Panc1 (cell line): ENCODE measurements around the gene ITGAL. TPM values are rescaled to one million over a fixed set of nuclear protein-coding genes. Genes with fewer than 3 reads are reported as not detected.

Experiments
- ATAC-seq: fragments of 200-7000 bp; cut with Tn5 transposase; 2 replicates; pipeline ENCODE4 v1.9.1; 2020; ENCODE audit warnings: mild to moderate bottlenecking, moderate library complexity
- BruUV-seq: library from RNA; stranded (reverse); fragments of 400-500 nt; replicated peaks from 2 replicates; lab custom pipeline; 2021; lab: Mats Ljungman, UMichigan
- CTCF ChIA-PET: fragments of 300-600 bp; sonication (Branson Sonifier 250); formaldehyde crosslinking; loops from one replicate; lab custom pipeline; 2022; ENCODE audit warnings: antibody characterized with exemption; lab: Charles Lee
- POLR2A ChIA-PET: fragments of 300-600 bp; sonication (Branson Sonifier 250); formaldehyde crosslinking; loops from one replicate; lab custom pipeline; 2022; ENCODE audit warnings: antibody characterized with exemption; lab: Charles Lee
- DNase-seq: peaks from one replicate; pipeline ENCODE4 v3.0.0-alpha.2; 2010; ENCODE audit warnings: low read depth, low spot score
- H3K27ac ChIP-seq: 2 replicates; pipeline ENCODE4 v1.5.1; 2011; ENCODE audit warnings: mild to moderate bottlenecking, low read length, inconsistent platforms
- H3K27me3 ChIP-seq: fragments of 200-500 bp; sonication (Bioruptor generic); 2 replicates; pipeline ENCODE4 v1.6.0; 2014; ENCODE audit warnings: low read length, inconsistent platforms; ENCODE audit not compliant: control insufficient read depth, insufficient read depth
- H3K36me3 ChIP-seq: fragments of 200-500 bp; sonication (Bioruptor generic); 2 replicates; pipeline ENCODE4 v1.5.1; 2014; ENCODE audit warnings: inconsistent platforms, mild to moderate bottlenecking, low read length, moderate library complexity; ENCODE audit not compliant: control insufficient read depth, insufficient read depth
- H3K4me1 ChIP-seq: 2 replicates; pipeline ENCODE4 v1.5.1; 2011; ENCODE audit warnings: inconsistent platforms, mild to moderate bottlenecking, low read length, moderate library complexity; ENCODE audit not compliant: control insufficient read depth, insufficient read depth
- H3K4me3 ChIP-seq, 2 experiments: 2 replicates each; pipeline ENCODE4 v1.5.1; 2011 to 2012; ENCODE audit warnings: low read depth in 2 of 2, low read length in 2 of 2, mild to moderate bottlenecking in 2 of 2, inconsistent platforms in 1 of 2, moderate library complexity in 1 of 2
- H3K9me3 ChIP-seq: fragments of 200-500 bp; sonication (Bioruptor generic); 2 replicates; pipeline ENCODE4 v1.5.1; 2014; ENCODE audit warnings: low read depth, mild to moderate bottlenecking, inconsistent platforms, low read length, moderate library complexity; ENCODE audit not compliant: control insufficient read depth, insufficient read depth
- POLR2AphosphoS5 ChIP-seq: IDR thresholded peaks from 2 replicates; pipeline ENCODE4 v1.6.1; 2012; ENCODE audit warnings: mild to moderate bottlenecking, low read depth, low read length, moderate library complexity
- SIN3A ChIP-seq: IDR thresholded peaks from 2 replicates; pipeline ENCODE4 v1.6.1; 2012; ENCODE audit warnings: low read depth, mild to moderate bottlenecking, low read length, moderate library complexity, borderline replicate concordance; ENCODE audit not compliant: insufficient read depth
- TCF7L2 ChIP-seq: IDR thresholded peaks from 2 replicates; pipeline ENCODE4 v1.6.1; 2011; ENCODE audit warnings: mild to moderate bottlenecking, low read depth, low read length, inconsistent platforms
- in situ Hi-C: cut with HindIII; loops from 2 replicates; pipeline ENCODE4 v1.10.0; 2016; ENCODE audit warnings: low sequenced_read_pairs, low pct_unique_long_range_greater_than_20kb
- intact Hi-C: fragments of 100-400 bp; cut with micrococcal nuclease; formaldehyde crosslinking; loops from one replicate; pipeline ENCODE4 v1.10.0; 2022; ENCODE audit not compliant: unreplicated experiment
- total RNA-seq: library from RNA; stranded (reverse); gene quantifications from one replicate; pipeline ENCODE4 v1.2.1, GENCODE V29; 2021; ENCODE audit not compliant: unreplicated experiment
- TF ChIP-seq, protein P1 (sequence below): fragments of 450-650 bp; IDR thresholded peaks from 2 replicates; pipeline ENCODE4 v1.5.1; 2017; ENCODE audit warnings: mild to moderate bottlenecking
- TF ChIP-seq, protein P2 (sequence below), 2 experiments: IDR thresholded peaks; 2 replicates each; pipeline ENCODE4 v1.6.1; 2011 to 2012; ENCODE audit warnings: low read depth in 2 of 2, control low read depth in 1 of 2, low read length in 1 of 2, mild to moderate bottlenecking in 1 of 2, moderate library complexity in 1 of 2; ENCODE audit not compliant: insufficient read depth in 1 of 2

ITGAL gene
- total RNA-seq, 1 experiment from 2014 or later, result 0.54 TPM

DNA sequence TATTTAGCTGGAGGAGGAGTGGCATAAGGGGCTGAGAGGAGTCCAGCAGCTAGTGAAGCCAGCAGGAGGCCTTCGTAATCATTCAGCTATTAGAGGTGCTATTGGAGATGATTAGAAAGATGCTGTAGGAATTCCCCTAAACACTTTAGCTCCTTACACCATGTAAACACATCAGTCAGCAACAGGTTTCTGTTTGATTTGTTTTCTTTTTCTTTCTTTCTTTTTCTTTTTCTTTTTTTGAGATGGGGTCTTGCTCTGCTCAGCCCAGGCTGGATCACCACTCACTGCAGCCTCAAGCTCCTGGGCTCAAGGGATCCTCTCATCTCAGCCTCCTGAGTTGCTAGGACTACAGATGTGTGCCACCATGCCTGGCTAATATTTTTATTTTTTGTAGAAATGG is 16.2 kb upstream of the ITGAL start:
- no peaks in the 10 kb centered on the region for H3K9me3 ChIP-seq
- in situ Hi-C loops, result no loop called here
- TF ChIP-seq POLR2AphosphoS5, result no peak
- no peak for TF ChIP-seq TCF7L2
- TF ChIP-seq, protein P1, sequence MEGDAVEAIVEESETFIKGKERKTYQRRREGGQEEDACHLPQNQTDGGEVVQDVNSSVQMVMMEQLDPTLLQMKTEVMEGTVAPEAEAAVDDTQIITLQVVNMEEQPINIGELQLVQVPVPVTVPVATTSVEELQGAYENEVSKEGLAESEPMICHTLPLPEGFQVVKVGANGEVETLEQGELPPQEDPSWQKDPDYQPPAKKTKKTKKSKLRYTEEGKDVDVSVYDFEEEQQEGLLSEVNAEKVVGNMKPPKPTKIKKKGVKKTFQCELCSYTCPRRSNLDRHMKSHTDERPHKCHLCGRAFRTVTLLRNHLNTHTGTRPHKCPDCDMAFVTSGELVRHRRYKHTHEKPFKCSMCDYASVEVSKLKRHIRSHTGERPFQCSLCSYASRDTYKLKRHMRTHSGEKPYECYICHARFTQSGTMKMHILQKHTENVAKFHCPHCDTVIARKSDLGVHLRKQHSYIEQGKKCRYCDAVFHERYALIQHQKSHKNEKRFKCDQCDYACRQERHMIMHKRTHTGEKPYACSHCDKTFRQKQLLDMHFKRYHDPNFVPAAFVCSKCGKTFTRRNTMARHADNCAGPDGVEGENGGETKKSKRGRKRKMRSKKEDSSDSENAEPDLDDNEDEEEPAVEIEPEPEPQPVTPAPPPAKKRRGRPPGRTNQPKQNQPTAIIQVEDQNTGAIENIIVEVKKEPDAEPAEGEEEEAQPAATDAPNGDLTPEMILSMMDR, result no peak
- TF ChIP-seq SIN3A, result no peak
- TF ChIP-seq, protein P2, sequence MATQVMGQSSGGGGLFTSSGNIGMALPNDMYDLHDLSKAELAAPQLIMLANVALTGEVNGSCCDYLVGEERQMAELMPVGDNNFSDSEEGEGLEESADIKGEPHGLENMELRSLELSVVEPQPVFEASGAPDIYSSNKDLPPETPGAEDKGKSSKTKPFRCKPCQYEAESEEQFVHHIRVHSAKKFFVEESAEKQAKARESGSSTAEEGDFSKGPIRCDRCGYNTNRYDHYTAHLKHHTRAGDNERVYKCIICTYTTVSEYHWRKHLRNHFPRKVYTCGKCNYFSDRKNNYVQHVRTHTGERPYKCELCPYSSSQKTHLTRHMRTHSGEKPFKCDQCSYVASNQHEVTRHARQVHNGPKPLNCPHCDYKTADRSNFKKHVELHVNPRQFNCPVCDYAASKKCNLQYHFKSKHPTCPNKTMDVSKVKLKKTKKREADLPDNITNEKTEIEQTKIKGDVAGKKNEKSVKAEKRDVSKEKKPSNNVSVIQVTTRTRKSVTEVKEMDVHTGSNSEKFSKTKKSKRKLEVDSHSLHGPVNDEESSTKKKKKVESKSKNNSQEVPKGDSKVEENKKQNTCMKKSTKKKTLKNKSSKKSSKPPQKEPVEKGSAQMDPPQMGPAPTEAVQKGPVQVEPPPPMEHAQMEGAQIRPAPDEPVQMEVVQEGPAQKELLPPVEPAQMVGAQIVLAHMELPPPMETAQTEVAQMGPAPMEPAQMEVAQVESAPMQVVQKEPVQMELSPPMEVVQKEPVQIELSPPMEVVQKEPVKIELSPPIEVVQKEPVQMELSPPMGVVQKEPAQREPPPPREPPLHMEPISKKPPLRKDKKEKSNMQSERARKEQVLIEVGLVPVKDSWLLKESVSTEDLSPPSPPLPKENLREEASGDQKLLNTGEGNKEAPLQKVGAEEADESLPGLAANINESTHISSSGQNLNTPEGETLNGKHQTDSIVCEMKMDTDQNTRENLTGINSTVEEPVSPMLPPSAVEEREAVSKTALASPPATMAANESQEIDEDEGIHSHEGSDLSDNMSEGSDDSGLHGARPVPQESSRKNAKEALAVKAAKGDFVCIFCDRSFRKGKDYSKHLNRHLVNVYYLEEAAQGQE (IDR thresholded peaks at IDR 0.05; ENCODE audit: insufficient read depth in 1 of 2, low read depth in 2 of 2, low read length in 1 of 2), result no peak
- intact Hi-C loops, result no loop called here
- DNase-seq, result no peak
- H3K27me3 ChIP-seq, result no peaks in the 10 kb centered on the region
- no TSS peak for BruUV-seq
- no peak overlapping the region for H3K4me3 ChIP-seq
- no peak overlapping the region for H3K27ac ChIP-seq
- H3K36me3 ChIP-seq, result no peaks in the 10 kb centered on the region
- ChIA-PET POLR2A (no interaction called here), CTCF (interaction anchor here (0.9 kb wide), 1 partner anchor 142 kb away, joined by 3 read pairs; no protein-coding TSS in a partner anchor)
- ATAC-seq, result no peak
- H3K4me1 ChIP-seq, result no peaks in the 10 kb centered on the region

DNA sequence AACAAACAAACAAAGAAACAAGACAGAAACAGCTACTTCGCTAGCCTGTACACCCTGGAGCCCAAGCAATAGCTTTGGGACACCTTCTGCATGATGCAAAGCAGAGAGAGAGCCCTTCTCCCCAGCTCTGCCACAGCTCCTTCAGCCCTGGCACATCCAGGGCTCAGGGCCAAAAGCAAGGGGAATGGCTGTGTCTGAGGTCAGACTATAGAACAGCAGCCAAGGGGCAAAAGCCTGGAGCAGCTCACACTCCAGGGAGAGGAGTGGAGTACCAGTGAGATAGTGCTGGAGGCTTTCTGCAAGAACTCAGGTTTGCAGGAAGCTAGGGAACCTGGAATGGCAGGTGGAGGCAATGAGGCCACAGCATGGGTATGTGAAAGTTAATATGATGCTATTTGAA is 15.3 kb upstream of the ITGAL start:
- no TSS peak for BruUV-seq
- POLR2A ChIA-PET, result interaction anchor here (0.8 kb wide), 1 partner anchor 23 kb away, joined by 17 read pairs; no protein-coding TSS in a partner anchor
- no peak for ATAC-seq

More for the DNA sequence above, 15.3 kb upstream of the ITGAL start:
- Histone ChIP-seq H3K4me3 (no peak overlapping the region), H3K27ac (no peak overlapping the region), H3K9me3 (no peaks in the 10 kb centered on the region), H3K36me3 (no peaks in the 10 kb centered on the region), H3K27me3 (no peaks in the 10 kb centered on the region), H3K4me1 (no peaks in the 10 kb centered on the region)
- no peak for DNase-seq
- intact Hi-C loops, result no loop called here
- TF ChIP-seq SIN3A (no peak), TCF7L2 (no peak), POLR2AphosphoS5 (no peak)
- TF ChIP-seq, protein P2 (IDR thresholded peaks at IDR 0.05; ENCODE audit: insufficient read depth in 1 of 2, low read depth in 2 of 2, low read length in 1 of 2), result no peak
- in situ Hi-C loops, result no loop called here
- CTCF ChIA-PET, result interaction anchor here (0.5 kb wide), 1 partner anchor 140 kb away, joined by 3 read pairs; no protein-coding TSS in a partner anchor
